Stimulated activated CD4-positive, alpha-beta T cell treated with anti-CD3 and anti-CD28 coated beads, Interleukin-15, amount 100 ng/mL, for 24 hours (primary cell): Measurements from ENCODE around the gene TOMM20L.
"Not testable (repeated sequence)": the region's sequence is repeated elsewhere in the genome, so short reads cannot be mapped to it uniquely, and the experiment has no call there.

Experiments used
- DNase-seq: peaks from one replicate; pipeline ENCODE4 v3.0.0-alpha.2; 2020

TOMM20L gene

DNA sequence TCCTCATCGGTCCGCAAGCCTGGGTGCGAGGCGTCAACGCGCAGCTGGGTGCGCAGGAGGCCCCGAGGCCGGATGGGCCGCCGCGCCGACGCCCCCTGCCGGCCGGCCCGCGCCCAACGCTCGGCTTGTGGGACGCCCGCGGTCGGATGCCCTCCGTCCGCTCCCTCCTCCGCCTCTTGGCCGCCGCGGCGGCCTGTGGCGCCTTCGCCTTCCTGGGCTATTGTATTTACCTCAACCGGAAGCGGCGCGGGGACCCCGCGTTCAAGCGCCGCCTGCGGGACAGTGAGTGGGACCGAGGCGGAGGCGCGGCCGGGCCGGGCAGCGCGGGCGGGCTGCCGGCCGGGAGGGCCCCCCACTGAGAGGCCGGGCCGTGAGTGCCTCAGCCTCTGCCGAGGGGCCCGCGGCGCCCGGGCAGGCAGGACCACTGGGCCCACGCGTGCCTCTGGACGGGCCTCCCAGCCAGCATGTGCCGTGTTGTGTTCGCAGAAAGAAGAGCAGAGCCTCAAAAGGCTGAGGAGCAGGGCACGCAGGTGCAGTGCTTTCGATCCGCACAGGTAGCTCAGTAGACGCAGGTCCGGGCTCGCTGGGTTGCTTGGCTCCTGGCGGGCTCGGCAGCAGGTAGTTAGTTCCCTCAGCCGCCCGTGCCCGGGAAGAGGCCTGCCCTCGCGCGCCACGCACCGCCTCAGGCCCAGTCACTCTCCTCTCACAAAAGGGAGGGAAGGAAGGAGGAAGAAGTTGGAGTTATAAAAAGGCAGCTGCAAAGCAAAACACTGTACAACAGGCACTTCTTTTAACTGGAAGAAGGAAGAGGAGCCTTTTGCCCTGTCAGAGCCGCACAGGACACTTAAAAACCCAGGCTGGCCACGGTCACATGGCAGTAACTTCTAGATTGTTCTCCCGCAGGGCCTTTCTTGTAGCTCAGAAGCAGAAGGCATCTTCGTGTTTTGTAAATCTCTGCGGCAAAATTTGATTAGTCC lies at the start of gene TOMM20L:
Gene TOMM20L, plus strand, starts transcription at position 119 of the 977 bp plus-strand sequence. Its CDS starts 28 bp downstream, at position 147.
- peak; percentile 79 for DNase-seq

DNA sequence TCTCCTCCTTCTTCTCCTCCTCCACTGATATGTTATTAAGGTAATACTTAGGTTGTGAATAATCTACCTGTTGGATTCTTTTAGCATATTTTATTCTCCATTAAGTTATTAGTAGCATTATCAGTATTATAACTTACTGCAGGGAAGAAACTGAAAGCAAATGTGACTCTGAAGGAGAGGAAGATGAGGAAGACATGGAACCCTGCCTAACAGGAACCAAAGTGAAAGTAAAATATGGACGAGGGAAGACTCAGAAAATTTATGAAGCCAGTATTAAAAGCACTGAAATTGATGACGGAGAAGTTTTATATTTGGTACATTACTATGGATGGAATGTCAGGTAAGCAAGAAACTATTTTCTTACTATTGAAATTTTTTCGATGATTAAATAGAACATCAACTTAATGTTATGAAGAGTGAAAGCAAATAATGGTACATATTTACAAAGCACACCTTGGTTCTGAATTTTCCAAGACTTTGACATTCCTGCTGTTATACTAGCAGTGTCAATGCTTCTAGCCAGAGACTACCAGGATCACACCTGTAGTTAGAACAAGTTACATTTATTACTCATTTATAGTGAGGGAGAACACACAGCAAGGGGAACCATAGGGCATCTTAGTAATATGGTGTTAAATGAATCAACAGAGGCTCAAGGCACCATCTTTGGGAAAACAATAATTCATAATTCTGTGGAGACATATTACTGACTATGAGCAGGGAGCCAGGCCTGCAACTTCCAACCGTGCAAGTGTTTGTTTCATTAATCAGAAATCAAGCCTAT lies 42.0 kb upstream of the TOMM20L start:
- DNase-seq: no peak

DNA sequence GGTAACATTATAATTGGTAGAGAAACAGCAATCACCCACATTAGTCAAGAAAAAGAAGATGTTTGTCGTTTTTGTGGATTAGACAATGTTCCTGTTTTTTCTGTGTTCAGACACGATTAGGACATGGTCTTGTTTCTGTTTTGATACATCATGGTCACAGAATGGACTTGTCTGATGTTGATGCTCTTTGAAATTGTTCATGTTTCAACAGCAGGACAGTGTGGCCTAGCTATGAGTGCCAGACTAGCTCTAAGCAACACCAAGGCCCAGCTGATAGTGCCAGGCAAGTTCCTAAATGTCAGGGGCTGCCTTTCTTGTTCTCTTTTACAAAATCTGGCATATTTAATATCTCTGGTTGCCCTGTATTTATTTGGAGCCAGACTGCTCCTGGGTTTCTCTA lies 40.9 kb upstream of the TOMM20L start:
- no peak for DNase-seq

- no peak for DNase-seq
Observed at GRCh38 chr14:58356268-58356667, 39.5 kb upstream of the TOMM20L start.

DNA sequence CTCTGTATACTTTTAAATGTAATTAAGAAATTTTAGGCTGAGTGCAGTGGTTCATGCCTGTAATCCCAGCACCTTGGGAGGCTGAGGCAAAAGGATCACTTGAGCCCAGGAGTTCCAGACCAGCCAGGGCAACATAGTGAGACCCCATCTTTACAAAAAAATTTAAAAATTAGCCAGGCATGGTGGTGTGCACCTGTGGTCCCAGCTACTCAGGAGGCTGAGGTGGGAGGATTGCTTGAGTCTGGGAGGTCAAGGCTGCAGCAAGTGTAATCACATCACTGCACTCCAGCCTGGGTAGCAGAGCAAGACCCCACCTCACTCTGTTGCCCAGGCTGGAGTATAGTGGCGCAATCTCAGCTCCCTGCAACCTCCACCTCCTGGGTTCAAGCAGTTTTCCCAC lies 33.5 kb upstream of the TOMM20L start:
- not testable (repeated sequence) for DNase-seq

- no peak for DNase-seq
Observed at GRCh38 chr14:58362798-58363412, 32.8 kb upstream of the TOMM20L start.

GRCh38 chr14:58364316-58364715 lies 31.4 kb upstream of the TOMM20L start:
- DNase-seq: no peak

GRCh38 chr14:58367296-58367695 lies 28.4 kb upstream of the TOMM20L start:
- DNase-seq: no peak

DNA sequence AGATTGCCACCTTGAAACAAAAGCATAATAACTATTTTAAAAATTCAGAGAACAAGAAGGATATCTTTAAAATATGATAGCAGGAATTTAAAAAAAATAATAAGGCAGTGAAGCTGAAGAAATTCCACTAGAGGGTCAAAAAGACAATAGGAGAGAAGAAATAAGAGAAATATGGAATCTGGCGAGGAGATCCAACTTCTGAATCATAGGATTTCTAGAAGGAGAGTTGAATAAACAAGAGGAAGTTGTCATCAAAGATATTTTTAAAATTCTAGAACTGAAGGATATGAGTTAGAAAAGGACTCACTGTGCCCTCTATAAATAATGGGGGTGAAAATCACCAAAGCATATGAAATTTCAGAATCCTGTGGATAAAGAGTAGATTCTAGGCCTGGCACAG lies 26.8 kb upstream of the TOMM20L start:
- no peak for DNase-seq

GRCh38 chr14:58376791-58377190 lies 18.9 kb upstream of the TOMM20L start:
- DNase-seq: no peak

DNA sequence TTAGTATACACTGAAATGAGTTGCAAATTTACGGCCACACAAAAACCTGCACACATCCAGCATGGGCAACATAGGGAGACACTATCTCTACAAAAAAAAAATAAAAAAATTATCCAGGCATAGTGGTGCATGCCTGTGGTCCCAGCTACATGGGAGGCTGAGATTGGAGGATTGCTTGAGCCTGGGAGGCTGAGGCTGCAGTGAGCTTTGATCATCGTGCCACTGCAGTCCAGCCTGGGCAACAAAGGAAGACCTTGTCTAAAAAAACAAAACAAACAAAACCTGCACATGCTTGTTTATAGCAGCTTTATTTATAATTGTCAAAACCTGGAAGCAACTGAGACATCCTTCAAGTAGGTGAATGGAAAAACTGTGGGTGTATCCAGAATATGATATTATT lies 4.9 kb upstream of the TOMM20L start:
- DNase-seq: no peak

DNA sequence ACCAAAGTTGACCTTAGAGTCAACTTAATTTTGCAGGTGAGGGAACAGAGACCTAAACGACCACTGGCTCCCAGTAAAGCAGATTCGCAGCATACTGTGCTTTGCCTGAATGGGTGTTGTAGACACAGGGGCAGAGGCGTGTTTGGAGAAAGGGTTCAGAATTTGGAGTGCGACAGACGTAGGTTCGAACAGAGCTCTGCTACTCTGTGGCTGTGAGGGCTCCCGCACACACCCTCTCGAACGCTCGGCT lies 243 bp upstream of the TOMM20L start:
- no peak for DNase-seq

GRCh38 chr14:58397156-58397555 lies 1.4 kb downstream of the TOMM20L start:
- DNase-seq: no peak

DNA sequence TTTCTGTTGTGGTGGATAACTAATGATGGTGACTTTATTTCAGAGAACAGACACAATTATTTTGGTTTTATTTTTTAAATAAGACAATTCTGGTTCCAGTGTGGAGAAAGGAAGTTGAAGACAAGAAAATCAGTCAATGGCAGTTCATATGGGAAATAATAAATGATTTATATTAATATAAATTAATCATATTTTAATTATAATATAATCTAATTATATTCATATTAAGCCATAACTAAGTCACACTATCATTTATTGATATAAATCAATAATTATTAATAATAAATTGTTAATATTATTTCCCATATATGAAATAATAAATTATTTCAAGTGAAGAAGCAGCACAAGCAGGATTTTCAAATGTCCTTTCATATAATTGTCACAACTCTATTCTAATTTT lies 2.8 kb downstream of the TOMM20L start:
- no peak for DNase-seq

- no peak for DNase-seq
Observed at GRCh38 chr14:58398895-58399294, 3.2 kb downstream of the TOMM20L start.

- no peak for DNase-seq
Observed at GRCh38 chr14:58401587-58401986, 5.9 kb downstream of the TOMM20L start.

DNA sequence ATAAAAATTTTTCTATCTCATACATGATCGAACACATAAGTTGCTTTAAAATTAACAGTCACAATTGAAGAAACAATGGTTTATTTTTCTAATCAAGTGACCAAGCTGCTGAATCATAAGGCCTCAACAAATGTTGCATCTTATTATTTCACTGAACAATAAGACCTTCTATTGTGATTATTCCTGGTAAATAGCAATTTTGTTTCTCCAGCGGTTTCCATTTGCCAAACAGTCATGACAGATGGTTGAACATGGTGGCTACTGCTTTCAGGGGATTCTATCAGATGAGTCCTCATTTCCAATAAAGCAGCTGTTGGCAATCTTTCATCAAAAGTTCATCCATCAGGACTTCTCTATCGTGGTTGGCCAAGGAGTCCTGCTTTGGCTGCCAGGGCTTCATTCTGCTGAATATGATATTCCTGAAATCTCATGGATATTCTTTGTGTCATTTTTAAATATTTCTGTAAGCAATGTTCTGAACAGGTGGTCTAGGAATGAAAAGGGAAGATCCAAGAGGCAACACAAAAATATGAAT lies 13.0 kb downstream of the TOMM20L start:
- DNase-seq: no peak

- no peak for DNase-seq
Observed at GRCh38 chr14:58414845-58415244, 19.1 kb downstream of the TOMM20L start.

- no peak for DNase-seq
Observed at GRCh38 chr14:58415636-58416547, 20.2 kb downstream of the TOMM20L start.

- not testable (repeated sequence) for DNase-seq
Observed at GRCh38 chr14:58416934-58417333, 21.2 kb downstream of the TOMM20L start.

- peak; percentile 57 for DNase-seq
Observed at GRCh38 chr14:58426670-58427280, 31.0 kb downstream of the TOMM20L start.
